ENCODE measurements around the gene CD300LF.

The CD300LF gene

DNA sequence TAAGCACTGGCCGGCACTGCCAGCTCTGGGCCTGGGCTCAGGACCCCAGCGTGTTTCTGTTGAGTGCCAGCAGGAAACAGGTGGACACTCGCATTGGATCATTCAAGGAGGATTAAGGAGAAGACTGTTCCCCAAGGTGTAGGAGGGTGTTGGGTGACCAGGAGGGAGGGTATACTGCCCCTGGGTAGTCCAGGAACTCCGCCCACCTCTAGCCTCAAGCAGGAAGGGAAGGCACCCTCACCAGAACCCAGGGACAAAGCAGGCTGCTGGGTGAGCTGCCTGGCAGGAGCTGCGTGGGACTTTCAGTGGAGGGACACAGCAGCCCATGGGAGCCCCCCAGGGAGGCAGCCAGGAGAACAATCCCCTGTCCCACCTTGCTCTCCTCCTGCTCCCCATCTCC is 16.6 kb upstream of the CD300LF start:
- peak; percentile 50 for DNase-seq

DNA sequence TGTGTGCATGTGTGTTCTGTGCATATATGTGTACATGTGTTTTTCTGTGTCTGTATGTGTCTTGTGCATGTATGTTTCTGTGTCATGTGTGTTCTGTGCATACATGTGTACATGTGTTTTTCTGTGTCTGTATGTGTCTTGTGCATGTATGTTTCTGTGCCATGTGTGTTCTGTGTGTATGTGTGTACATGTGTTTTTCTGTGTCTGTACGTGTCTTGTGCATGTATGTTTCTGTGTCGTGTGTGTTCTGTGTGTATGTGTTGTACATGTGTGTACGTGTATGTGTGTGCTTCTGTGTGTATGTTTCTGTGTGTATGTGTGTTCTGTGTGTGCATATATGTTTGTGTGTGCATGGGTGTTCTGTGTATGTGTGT is 16.0 kb upstream of the CD300LF start:
- DNase-seq: no peak

DNA sequence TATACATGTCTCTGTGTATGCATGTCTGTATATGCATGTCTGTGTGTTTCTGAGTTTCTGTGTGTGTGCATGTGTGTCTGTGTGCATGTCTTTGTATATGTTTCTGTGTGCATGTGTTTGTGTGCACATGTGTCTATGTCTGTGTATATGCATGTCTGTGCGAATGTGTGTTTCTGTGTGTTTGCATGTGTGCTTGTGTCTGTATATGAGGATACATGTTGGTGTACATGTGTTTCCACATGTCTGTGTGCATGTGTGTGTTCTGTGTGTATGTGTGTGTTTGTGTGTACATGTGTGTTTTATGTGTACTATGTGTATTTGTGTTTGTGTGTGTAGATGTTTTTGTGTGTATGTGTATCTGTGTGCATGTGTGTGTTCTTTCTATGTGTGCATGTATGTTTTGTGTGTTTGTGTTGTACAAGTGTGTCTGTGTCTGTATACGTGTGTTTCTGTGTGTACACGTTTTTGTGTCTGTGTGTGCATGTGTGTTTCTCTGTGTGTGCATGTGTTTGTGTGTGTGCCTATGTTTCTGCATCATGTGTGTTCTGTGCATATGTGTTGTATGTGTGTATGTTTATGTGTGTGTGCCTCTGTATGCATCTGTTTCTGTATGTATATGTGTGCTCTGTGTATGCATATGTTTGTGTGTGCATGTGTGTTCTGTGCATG is 15.4 kb upstream of the CD300LF start:
- DNase-seq: no peak

DNA sequence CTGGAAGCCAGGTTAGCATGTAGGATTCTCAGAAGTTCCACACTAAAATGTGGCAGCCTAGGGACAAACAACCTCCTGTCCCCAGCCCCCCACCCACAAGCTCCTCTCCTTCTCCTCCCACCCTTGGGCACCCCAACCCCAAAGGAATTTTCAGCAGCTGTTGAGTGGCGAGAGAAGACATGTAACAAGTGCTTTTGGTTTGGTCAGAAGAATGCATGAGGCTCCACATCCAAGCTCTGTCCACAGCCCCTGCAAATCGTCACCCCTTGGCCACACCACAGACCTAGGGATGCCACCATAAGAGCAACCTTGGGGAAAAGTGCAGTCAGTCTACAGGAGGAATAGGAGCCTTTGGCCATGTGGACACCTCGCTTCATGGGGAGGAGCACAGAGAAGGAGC is 12.4 kb upstream of the CD300LF start:
- no peak for DNase-seq

DNA sequence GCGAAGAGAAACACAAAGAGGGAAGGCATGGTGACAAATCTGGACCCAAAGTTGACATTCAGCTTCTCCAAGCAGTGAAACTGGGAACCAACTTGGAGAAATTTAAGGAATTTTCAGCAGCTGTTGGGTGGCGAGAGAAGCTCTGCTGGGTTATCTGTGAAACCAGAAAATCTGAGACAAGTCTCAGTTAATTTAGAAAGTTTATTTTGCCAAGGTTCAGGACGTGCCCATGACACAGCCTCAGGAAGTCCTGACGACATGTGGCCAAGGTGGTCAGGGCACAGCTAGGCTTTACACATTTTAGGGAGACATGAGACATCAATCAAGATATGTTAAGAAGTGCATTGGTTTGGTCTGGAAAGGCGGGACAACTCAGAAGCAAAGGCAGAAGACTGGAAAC is 11.2 kb upstream of the CD300LF start:
- DNase-seq: no peak

DNA sequence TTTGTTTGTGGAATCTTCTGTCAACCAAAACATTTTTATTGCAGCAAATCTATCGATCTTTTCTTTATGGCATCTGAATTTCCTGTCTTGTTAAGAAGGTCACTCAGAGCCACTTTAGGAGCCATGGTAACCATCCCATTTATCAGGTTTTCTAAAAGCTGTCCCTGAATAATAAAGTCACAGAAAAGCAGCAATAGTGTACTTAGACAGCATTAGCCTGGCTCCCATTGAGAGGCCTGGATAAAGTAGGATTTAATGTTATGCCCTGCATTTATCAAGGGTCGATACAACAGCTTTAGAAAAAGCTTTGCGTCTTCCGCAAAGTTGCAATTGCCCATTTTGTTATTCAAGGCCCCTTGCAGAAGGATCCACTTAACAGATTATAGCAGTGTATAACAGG is 10.1 kb upstream of the CD300LF start:
- no peak for DNase-seq

DNA sequence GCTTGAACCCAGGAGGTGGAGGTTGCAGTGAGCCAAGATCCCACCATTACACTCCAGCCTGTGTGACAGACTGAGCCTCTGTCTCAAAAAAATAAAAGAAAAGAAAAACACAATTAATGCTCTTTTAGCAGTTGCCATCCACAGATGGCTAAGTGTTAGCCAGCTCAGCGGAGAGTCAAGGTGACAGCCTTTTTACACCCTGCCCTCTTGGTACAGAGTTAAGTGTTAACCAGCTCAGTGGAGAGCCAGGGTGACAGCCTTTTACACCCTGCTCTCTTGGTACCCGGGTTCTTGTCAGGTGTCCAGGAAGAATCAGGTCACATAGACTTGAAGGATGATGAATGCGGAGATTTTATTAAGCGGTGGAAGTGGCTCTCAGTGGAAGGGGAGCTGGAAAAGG is 7.8 kb upstream of the CD300LF start:
- no peak for DNase-seq

DNA sequence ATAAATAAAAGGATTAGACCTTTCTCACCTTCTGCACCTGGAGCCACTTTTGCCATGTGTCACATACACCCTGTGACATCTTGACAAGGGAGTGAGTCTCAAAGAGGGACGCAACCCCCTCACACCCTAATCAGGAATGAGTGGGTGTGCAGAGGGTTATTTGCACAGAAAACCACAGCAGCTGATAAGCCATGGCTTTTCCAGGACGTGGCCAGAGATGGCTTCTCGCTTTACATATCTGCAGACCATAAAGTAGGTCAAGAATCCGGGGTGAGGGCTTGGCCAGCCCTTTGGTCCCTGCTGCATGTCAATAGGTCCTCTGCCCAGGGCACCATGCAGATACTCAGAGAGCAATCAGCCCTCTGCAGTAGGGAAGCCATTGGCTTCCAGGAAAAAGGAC is 2.4 kb upstream of the CD300LF start:
- no peak for DNase-seq

DNA sequence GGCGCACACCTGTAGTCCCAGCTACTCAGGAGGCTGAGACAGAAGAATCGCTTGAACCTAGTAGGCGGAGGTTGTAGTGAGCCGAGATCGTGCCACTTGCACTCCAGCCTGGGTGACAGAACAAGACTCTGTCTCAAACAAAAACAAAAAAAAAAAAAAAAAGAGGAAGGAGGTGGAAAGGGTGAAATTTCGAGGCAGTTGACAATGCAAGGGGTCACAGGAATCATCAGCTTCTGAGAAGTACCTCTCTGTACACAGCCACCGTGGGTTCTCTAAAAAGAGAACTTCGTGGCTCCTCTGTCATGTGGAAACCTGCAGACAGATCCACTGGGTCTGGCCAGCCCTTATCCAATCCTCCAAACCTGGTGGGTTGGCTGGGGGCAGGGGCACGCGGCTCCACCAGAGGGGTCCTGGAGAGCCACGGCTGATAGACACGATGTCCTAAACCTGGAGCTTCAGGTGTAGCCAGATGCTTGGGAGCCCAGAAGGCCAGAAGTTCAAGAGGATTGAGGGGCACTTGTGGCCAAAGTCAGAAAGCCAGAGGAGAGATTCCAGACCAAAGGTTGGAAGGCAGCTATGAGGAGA is 540 bp upstream of the CD300LF start:
- DNase-seq: no peak

DNA sequence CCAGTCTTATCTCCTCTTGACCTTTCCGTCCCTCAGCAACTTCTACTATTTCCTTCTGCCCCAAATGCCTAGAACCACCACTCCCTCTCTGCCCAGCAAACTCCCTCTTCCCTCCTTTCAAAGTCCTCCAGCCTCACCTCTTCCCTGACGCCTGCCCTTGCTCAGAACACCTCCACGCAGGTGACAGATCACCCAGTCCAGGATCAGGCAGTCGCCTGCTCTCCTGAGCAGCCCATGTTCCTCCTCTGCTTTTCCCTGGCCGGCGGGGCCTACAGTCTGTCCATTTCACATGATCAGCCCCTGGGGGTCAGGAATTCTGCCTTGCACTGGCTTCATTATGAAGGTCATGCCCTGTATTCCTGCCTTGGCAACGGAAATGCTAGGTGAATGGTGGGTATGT is 422 bp downstream of the CD300LF start:
- no peak for DNase-seq

DNA sequence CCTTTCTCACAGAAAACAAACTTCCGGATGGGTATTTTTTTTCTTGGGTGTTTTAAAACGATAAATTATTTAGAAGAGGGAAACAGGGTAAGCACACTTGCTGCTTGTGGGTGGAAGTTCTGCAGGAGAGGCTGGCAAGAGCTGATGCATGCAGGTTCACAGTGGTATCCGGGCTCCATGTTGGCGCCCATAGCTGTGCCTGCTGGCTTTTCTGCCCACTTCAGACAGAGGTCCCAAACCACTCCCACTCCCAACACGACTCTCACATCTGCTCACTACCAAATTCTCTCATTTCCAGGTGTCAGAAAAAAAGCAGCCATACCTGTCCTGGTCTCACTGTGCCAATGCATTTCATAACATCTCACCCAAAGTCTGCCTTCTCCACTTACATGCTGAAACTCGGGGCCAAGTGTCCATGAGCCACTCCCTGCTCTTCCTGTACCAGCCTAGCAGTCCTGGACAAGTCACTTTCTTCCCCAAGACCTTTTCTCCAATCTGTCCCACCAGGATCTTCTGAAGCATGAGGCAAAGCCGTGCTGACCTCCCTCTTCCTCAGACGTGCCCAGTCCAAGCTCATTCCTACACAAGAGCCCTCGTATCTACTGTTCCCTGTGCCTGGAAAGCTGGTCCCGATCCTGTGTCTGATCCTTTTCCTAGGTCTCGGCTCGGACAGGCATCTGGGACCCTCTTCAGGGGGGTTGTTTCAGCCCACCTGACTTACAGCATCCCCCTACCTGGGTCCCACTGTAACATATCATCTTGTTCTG is 1.5 kb downstream of the CD300LF start:
- no peak for DNase-seq

DNA sequence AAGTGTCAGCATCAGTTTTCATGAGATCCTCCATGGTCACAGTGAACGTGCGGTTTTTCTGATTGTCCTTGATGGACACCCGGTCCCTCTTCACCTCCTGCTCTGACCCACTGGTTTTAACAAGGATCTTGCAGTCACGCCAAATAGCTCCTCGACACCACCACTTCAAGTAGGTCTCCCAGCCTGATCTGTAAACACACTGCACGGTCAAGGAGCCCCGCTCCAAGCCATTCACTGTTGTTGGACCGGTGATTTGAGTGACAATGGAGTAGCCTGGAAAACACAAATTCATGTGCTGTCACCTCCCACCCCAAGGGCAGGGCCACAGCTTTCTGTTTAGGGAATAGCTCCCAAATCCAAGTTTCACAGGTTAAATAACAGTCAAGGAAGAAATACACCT is 8.2 kb downstream of the CD300LF start:
- DNase-seq: no peak

DNA sequence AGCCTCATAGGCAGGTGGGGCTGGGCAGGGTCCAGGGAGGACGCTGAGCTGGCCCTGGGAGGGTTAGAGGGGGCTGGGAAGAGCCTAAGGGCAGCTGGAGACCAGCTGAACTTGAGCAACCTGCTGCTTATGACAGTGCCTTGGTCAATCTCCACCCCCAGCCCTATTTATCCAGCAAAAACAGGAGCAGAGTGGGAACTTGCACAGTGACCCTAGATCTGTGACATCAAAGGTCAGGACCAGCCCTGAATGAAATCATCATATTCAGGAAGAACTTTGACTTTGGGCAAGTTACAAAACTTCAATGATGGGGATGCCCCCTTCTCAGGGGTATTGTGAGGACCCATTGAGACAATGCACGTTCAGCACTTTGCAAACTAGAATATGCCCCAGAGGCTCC is 9.4 kb downstream of the CD300LF start:
- no peak for DNase-seq

DNA sequence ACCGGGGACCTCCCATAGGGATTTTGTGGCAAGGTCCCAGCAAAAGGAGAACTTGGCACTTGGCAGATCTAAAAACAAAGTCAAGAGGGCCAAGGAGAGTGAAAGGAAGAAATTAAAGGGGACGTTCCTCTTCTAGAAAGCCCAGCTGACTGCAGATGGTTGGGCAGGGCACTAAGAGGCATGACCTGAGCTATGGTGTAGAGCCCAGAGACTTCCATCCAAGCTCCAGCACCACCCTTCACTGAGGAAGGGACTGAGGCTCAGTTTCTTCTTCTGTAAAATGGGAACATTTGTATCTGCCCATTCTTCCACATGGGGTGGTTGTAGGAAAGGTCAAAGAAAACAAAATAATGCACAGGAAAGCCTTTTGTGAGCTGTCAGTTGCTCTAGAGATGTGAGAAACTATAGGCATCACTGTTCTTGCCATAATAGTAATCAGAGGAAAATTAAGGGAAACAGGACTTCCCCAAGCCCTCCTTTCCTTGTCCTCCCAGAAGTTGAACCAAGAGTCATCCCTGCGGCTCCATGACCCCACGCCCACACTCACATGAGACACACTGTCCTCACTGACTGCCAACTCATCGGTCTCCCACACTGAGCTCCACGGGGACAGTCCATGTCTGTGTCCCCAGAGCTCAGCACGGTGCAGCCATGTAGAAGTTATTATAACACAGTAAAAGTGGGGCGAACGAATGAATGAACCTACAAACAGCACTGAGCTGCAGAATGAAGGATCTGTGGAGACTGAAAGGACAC is 10.4 kb downstream of the CD300LF start:
- no peak for DNase-seq

DNA sequence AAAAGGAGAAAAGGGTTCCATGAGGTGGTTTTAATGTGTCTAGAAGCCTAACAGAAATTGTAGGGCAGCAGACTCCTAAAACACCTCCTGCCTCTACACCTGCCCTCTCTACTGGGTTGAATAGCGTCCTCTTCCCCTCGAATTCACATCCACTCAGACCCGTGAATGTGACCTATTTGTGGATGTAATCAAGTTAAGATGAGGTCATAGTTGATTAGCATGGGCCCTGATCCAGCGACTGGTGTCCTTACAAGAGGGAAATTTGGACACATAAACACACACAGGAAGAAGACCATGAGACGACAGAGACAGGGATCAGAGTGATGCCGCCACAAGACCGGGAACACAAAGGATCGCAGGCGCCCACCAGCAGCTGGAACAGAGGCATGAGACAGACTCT is 13.5 kb downstream of the CD300LF start:
- no peak for DNase-seq

DNA sequence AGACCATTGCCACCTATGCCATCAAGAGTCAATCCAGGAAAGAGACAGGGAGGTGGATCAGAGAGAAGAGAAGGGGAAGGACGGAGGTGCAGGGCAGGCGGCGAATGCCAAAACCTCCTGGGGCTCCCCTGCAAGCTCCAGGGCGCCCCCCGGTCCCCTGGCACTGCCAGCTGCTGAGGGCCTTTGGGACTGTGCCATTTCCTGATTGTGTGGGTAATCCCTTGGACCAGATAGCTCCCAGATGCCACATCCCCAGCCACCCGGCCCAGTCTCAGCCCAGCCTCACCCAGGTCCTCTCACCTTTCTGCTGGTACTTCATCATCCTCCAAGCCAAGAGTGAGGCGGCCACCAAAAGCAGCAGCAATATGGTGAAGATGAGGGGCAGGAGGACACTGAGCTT is 14.7 kb downstream of the CD300LF start:
- no peak for DNase-seq

DNA sequence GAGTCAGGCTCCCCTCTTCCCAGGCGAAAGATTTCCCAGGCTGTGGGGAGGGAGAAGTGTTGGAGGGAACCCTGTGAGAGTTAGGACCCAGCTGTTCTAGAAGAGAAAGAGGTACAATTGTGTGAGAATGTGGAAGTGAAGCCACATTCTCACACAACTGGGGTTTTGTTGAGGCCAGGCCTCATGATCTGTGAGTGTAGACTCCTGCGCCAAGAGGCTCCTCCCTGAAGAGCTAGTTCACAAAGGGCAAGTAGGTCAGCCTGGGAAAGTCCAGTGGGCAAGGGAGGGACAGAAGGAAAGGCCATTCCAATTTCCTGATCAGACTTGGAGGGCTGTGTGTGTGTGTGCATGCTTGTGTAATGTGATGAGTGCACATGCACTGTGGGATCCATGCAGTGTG is 15.2 kb downstream of the CD300LF start:
- DNase-seq: no peak

DNA sequence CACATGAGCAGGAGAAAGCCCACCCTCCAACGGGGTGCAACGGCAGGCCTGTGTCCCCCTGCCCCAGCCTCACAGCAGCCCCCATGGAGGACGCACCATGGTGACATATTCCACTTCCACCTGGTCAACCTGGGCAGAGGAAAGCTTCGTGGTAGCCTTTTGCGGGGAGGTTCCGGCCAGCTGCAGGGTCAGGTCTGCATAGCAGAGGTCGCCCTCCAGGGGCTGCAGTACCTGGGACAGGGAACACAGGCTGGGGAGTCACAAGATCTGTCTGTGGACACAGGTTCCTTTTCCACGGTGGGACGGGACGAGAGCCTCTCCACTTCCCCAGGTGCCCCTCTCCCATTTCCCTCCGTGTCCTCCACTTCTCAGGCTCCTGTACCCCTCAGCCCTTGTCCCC is 17.1 kb downstream of the CD300LF start:
- DNase-seq: no peak

DNA sequence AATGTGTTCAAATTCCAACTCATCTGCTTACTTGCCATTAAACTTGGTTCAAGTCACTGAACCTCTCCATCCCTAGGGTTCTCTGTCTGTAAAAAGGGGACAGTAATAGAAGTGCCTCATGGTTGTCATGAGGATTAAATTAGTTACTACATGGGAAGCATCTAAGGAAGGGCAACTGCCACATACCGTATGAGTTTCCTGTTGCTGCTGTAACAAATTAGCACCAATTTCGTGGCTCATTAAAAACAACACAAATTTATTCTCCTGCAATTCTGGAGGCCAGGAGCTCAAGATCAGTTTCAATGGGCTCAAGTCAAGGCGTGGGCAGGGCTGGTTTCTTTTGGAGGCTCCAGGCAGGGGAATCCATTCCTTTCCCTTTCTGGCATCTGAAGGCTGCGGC is 18.6 kb downstream of the CD300LF start:
- DNase-seq: no peak

DNA sequence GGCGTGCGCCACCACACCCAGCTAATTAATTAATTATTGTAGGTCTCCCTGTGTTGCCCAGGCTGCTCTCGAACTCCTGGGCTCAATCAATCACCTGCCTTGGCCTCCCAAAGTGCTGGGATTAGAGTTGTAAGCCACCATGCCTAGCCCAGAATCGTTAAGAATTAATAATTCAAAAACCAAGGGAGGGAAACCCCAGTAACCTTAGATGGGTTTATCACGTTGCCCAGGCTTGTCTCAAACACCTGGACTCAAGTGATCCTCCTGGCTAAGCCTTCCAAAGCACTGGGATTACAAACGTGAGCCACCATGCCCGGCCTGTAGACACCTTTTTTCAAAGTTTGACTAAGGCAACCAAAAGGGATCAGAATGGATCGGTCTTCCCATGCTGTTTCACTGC is 21.6 kb downstream of the CD300LF start:
- DNase-seq: no peak

DNA sequence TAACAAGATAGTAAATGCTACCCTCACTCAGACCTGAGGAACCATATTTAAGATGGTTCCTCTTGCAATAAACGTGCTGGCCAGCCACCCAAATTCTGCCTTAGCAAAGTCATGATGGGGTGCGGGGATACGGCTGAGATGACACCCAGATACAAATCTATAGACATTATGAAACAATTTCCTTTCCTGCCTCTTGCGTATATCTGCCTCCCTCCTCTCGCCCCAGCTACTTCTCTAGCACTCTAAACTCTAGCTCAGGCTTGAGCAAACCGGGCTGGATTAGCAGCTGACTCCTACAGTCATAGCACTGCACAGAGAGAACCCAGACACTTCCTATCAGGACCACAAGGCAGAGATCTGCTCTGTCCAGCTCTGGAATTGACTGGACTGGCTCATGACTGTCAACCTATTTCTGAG is 22.3 kb downstream of the CD300LF start:
- DNase-seq: no peak

DNA sequence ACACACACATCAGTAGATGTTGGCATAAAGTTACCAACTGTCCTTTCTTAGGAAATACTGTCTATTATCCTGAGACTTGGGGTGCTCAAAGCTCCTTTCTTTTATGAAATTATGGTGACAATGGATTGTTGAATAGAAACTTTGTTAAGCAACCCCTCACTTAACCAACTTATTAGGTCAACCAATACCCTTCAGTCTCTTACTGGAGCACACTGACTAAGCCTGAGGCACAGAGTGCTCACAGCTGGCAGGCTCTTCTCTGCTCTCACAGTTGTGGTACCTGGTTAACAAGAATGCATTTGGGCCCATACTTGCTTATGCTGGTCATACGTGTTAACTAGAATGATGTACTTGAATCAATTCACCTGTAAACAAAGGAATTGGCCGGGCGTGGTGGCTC is 24.8 kb downstream of the CD300LF start:
- DNase-seq: no peak

DNA sequence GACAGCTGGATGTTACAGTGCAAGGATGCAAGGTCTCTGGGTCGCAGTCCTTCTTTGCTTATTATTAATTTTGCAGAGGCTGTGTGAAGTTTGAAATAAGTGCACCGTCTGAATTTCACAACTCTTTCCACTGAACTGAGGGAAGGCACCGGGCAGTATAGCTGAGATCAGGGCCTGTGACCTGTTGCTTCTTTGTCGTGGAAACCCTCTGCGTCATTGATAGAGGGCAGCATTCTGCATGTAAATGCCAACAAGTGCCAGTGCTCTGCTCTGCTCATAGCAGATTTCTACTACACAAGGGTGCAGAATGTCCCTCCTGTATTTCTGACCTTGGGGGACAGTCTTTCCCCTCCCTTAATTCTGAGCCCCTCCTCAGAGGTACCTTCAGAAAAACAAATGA is 26.0 kb downstream of the CD300LF start:
- no peak for DNase-seq
